NB4 (cell line): ENCODE measurements around the gene SCAND1.
A peak's percentile ranks its signal among the peaks of the same experiment; 100 is the strongest.

ENCODE experiments used
- DNase-seq: peaks from one replicate; pipeline ENCODE4 v3.0.0; 2010; ENCODE audit warnings: low read depth
- H3K4me3 ChIP-seq: one replicate; pipeline ENCODE4 v1.5.1; 2011; ENCODE audit warnings: mild to moderate bottlenecking, low read depth, low read length, moderate library complexity
- CTCF ChIP-seq: IDR thresholded peaks from one replicate; pipeline ENCODE4 v1.5.1; 2012; ENCODE audit warnings: low read depth, low read length
- MYC ChIP-seq: IDR thresholded peaks from 2 replicates; pipeline ENCODE4 v1.6.1; 2011; ENCODE audit warnings: low read depth, low read length
- POLR2A ChIP-seq: IDR thresholded peaks from 2 replicates; pipeline ENCODE4 v1.6.1; 2011; ENCODE audit warnings: mild to moderate bottlenecking; ENCODE audit not compliant: insufficient read length; ENCODE audit errors: extremely low read depth
- TF ChIP-seq, protein P1 (sequence below): IDR thresholded peaks from 2 replicates; pipeline ENCODE4 v1.6.1; 2011; ENCODE audit warnings: low read depth, low read length

Gene SCAND1

DNA sequence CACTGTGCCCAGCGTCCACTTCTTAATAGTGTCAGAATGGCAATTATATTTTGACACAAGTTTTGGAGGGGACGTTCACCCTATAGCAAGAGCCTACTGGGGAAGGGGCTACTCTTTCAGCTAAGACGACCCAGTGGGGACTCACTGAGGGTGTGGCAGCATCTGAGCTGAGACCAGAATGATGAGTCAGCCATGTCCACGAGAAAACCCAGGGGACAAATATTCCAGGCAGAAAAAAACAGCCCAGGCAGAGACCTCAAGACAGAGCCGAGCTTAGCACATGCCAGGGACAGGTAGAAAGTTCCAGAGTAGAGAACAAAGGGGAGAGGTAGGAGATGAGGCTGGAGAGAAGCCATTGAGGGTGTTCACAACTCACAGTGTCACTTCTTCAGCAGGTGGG is 25.2 kb upstream of the SCAND1 start:
- DNase-seq: peak; percentile 42
- no peak overlapping the region for H3K4me3 ChIP-seq
- TF ChIP-seq, protein P1, sequence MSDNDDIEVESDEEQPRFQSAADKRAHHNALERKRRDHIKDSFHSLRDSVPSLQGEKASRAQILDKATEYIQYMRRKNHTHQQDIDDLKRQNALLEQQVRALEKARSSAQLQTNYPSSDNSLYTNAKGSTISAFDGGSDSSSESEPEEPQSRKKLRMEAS: no peak
- TF ChIP-seq POLR2A: no peak
- TF ChIP-seq CTCF: no peak
- TF ChIP-seq MYC: no peak

GRCh38 chr20:35978041-35978513 is 23.8 kb upstream of the SCAND1 start:
- DNase-seq: peak; percentile 74
- TF ChIP-seq POLR2A (no peak), MYC (no peak), CTCF (no peak)
- TF ChIP-seq, protein P1: no peak
- no peak overlapping the region for H3K4me3 ChIP-seq

DNA sequence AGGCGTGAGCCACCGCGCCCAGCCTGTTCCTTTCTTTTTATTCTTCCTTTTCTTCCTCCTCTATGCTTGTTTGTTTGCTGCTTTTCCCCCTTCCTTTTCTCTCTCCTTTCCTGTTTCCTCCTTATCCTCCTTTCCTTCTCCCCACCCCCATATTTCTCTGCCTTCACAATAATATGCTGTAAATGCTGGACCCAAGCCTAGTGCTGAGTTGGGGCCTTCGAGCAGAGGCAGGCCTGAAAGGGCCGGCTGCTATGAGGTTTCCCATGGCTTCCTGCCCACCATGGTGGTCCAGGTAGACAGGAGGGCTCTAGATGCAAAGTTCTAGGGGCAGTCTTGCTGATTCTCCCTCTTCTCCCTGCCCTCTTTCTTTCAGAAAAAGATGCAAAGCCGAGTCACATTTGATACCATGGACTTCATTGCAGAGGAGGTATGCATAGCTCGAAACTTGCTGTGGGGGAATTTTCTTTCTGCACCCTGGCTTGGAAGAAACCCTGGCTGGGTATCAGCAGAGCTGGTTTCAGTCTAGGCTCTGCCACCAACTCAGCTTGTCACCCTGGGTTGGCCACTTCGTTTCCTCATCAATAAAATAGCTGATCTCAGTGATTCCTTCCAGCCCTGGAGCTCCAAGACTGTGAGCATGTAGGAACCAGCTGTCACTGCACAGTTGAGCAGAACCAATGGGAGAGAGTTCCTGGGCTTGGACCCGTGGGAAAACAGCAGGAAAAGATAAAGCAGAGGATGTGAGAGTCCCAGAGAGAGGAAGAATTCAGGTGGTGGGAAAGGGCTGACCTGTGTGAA is 21.5 kb upstream of the SCAND1 start:
- DNase-seq: no peak
- TF ChIP-seq MYC (no peak), POLR2A (no peak), CTCF (no peak)
- TF ChIP-seq, protein P1: no peak
- no peak overlapping the region for H3K4me3 ChIP-seq

DNA sequence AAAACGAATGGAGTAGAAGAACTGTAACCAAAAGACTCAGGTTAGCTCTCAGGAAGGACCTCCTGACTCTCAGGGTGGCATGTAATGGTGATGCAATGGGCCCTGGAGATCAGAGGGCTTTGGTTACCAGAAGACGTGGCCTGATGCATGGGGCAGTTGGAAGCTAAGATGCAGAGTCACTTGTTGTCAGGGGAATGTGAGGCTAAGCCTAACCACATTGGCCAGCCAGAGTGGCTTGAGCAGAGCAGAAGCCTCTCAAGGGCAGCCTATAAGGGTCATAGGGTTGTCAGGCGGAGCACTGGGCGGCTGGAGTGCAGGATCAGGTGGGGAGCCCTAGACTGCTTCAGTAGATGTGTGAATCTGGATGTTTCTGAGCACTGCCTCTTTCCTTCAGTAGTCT is 20.0 kb upstream of the SCAND1 start:
- H3K4me3 ChIP-seq: no peak overlapping the region
- DNase-seq: peak; percentile 38
- TF ChIP-seq, protein P1: no peak
- TF ChIP-seq CTCF (no peak), MYC (no peak), POLR2A (no peak)

DNA sequence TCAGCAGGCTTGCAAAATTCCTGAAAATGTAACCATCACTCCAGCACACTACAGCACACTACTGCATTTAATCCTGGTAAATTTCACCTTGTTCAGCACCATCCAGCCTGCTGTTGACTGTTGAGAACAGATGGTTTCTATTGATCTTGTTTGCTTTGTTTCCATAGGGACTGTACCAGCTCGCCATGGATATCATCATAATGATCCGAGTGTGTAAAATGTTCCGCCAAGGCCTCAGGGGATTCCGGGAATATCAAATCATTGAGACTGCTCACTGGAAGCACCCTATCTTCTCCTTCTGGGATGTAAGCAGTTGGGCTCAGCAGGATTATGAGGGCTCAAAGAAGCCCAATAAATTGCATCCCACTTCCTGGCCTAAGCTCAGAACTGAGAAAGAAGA is 18.2 kb upstream of the SCAND1 start:
- TF ChIP-seq, protein P1: no peak
- no peak for TF ChIP-seq MYC
- no peak for TF ChIP-seq CTCF
- TF ChIP-seq POLR2A: no peak
- H3K4me3 ChIP-seq: no peak overlapping the region
- DNase-seq: no peak
